ENCODE measurements around the gene OLIG2.

- TF ChIP-seq, protein P1, sequence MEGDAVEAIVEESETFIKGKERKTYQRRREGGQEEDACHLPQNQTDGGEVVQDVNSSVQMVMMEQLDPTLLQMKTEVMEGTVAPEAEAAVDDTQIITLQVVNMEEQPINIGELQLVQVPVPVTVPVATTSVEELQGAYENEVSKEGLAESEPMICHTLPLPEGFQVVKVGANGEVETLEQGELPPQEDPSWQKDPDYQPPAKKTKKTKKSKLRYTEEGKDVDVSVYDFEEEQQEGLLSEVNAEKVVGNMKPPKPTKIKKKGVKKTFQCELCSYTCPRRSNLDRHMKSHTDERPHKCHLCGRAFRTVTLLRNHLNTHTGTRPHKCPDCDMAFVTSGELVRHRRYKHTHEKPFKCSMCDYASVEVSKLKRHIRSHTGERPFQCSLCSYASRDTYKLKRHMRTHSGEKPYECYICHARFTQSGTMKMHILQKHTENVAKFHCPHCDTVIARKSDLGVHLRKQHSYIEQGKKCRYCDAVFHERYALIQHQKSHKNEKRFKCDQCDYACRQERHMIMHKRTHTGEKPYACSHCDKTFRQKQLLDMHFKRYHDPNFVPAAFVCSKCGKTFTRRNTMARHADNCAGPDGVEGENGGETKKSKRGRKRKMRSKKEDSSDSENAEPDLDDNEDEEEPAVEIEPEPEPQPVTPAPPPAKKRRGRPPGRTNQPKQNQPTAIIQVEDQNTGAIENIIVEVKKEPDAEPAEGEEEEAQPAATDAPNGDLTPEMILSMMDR (IDR thresholded peaks at IDR 0.05; ENCODE audit: insufficient read depth, low read depth, low read length) = no peak
- TF ChIP-seq EZH2 (IDR thresholded peaks at IDR 0.05; ENCODE audit: insufficient read depth, low read length) = no peak
Observed at GRCh38 chr21:33067043-33067442, 41.3 kb downstream of the OLIG2 start.
